OCI-LY7 (cell line): ENCODE results near the gene RCAN3. TPM values are rescaled to one million over a fixed set of nuclear protein-coding genes. Genes with fewer than 3 reads are reported as not detected.

Source experiments
- BruUV-seq: library from RNA; stranded (reverse); fragments of 400-500 nt; replicated peaks from 2 replicates; lab custom pipeline; 2021; lab: Mats Ljungman, UMichigan
- CTCF ChIA-PET: fragments of 300-600 bp; sonication (Branson Sonifier 250); formaldehyde crosslinking; loops from one replicate; lab custom pipeline; 2022; ENCODE audit warnings: antibody characterized with exemption; ENCODE audit not compliant: unreplicated experiment; lab: Charles Lee
- POLR2A ChIA-PET: fragments of 300-600 bp; sonication (Branson Sonifier 250); formaldehyde crosslinking; loops from one replicate; lab custom pipeline; 2022; ENCODE audit warnings: antibody characterized with exemption; lab: Charles Lee
- DNase-seq: peaks from one replicate; pipeline ENCODE4 v3.0.0-alpha.2; 2015; ENCODE audit warnings: low spot score
- H2AFZ ChIP-seq: fragments of 200-600 bp; sonication (generic), shearing (Covaris generic); 2 replicates; pipeline ENCODE4 v1.6.1; 2014; ENCODE audit warnings: mild to moderate bottlenecking, antibody characterized with exemption, low read length, moderate library complexity
- H3K27ac ChIP-seq: fragments of 200-600 bp; sonication (generic); 2 replicates; pipeline ENCODE4 v1.5.1; 2014; ENCODE audit warnings: mixed run types, low read depth, mild to moderate bottlenecking, moderate library complexity, low read length, inconsistent platforms; ENCODE audit not compliant: poor library complexity, severe bottlenecking
- H3K36me3 ChIP-seq: fragments of 200-600 bp; sonication (generic); 2 replicates; pipeline ENCODE4 v1.6.1; 2014; ENCODE audit warnings: mild to moderate bottlenecking, antibody characterized with exemption, low read length, moderate library complexity, mixed read lengths; ENCODE audit not compliant: insufficient read depth
- H3K4me1 ChIP-seq: fragments of 200-600 bp; sonication (generic); 2 replicates; pipeline ENCODE4 v1.5.1; 2014; ENCODE audit warnings: mild to moderate bottlenecking, low read length; ENCODE audit not compliant: insufficient read depth, poor library complexity, severe bottlenecking
- H3K4me2 ChIP-seq: fragments of 200-600 bp; sonication (generic); 2 replicates; pipeline ENCODE4 v1.6.1; 2014; ENCODE audit warnings: mild to moderate bottlenecking, low read length
- H3K4me3 ChIP-seq: fragments of 200-600 bp; sonication (generic); 2 replicates; pipeline ENCODE4 v1.5.1; 2014; ENCODE audit warnings: mild to moderate bottlenecking, low read depth, low read length; ENCODE audit not compliant: poor library complexity, severe bottlenecking
- H3K79me2 ChIP-seq: fragments of 200-600 bp; sonication (generic); 2 replicates; pipeline ENCODE4 v1.6.1; 2016; ENCODE audit warnings: low read depth, mild to moderate bottlenecking, low read length, moderate library complexity, mixed read lengths; ENCODE audit not compliant: insufficient read depth
- H3K9me2 ChIP-seq: fragments of 200-600 bp; sonication (generic); 2 replicates; pipeline ENCODE4 v1.6.1; 2016; ENCODE audit warnings: mild to moderate bottlenecking, low read length, mixed read lengths; ENCODE audit not compliant: insufficient read depth
- H3K9me3 ChIP-seq: fragments of 200-600 bp; sonication (generic); 2 replicates; pipeline ENCODE4 v1.6.1; 2014; ENCODE audit warnings: mild to moderate bottlenecking, mixed run types, low read length, mixed read lengths
- H4K20me1 ChIP-seq: fragments of 200-600 bp; sonication (generic); 2 replicates; pipeline ENCODE4 v1.6.1; 2014; ENCODE audit warnings: mild to moderate bottlenecking, antibody characterized with exemption, low read length, moderate library complexity, mixed read lengths; ENCODE audit not compliant: insufficient read depth
- EZH2phosphoT487 ChIP-seq: fragments of 200-600 bp; sonication (generic); IDR thresholded peaks from 2 replicates; pipeline ENCODE4 v1.6.1; 2018; ENCODE audit warnings: low read depth, borderline replicate concordance, mild to moderate bottlenecking, mixed run types, antibody characterized with exemption, low read length, moderate library complexity, mixed read lengths
- intact Hi-C: fragments of 100-400 bp; cut with micrococcal nuclease; formaldehyde crosslinking; loops from one replicate; pipeline ENCODE4 v1.10.0; 2022; ENCODE audit not compliant: unreplicated experiment
- total RNA-seq, 2 experiments: library from RNA; depleted of rRNA in 1 of 2; stranded (reverse); fragments of >200 nt in 1 of 2; shearing (Covaris generic) in 1 of 2; gene quantifications; 2 replicates each; pipeline ENCODE4 v1.2.3, GENCODE V29; 2014 to 2022
- TF ChIP-seq, protein P1 (sequence below): fragments of 200-600 bp; sonication (generic); conservative IDR thresholded peaks from 2 replicates; pipeline ENCODE4 v1.5.1; 2014; ENCODE audit warnings: mild to moderate bottlenecking, antibody characterized with exemption, low read length, moderate library complexity, mixed read lengths

Gene RCAN3
- total RNA-seq, 2 experiments from 2014 or later = 13.0 to 47.8 TPM

- Histone ChIP-seq H3K27ac (no peak overlapping the region), H3K79me2 (no peaks in the 10 kb centered on the region), H3K4me2 (no peak overlapping the region), H3K36me3 (no peaks in the 10 kb centered on the region), H3K4me1 (peaks cover 16% of the 10 kb centered on the region), H3K4me3 (no peak overlapping the region), H3K9me2 (no peaks in the 10 kb centered on the region), H4K20me1 (no peaks in the 10 kb centered on the region), H3K9me3 (no peaks in the 10 kb centered on the region), H2AFZ (no peak overlapping the region)
- peak; percentile 13 for DNase-seq
- ChIA-PET CTCF (interaction anchor here (1.3 kb wide), 1 partner anchor 26 kb away, joined by 3 read pairs; no protein-coding TSS in a partner anchor), POLR2A (interaction anchor here (0.7 to 1.5 kb wide), 8 partner anchors 11 to 33 kb away, joined by 3 to 9 read pairs (median 4); no protein-coding TSS in a partner anchor)
- BruUV-seq = no TSS peak
- no peak for TF ChIP-seq EZH2phosphoT487
- TF ChIP-seq, protein P1, sequence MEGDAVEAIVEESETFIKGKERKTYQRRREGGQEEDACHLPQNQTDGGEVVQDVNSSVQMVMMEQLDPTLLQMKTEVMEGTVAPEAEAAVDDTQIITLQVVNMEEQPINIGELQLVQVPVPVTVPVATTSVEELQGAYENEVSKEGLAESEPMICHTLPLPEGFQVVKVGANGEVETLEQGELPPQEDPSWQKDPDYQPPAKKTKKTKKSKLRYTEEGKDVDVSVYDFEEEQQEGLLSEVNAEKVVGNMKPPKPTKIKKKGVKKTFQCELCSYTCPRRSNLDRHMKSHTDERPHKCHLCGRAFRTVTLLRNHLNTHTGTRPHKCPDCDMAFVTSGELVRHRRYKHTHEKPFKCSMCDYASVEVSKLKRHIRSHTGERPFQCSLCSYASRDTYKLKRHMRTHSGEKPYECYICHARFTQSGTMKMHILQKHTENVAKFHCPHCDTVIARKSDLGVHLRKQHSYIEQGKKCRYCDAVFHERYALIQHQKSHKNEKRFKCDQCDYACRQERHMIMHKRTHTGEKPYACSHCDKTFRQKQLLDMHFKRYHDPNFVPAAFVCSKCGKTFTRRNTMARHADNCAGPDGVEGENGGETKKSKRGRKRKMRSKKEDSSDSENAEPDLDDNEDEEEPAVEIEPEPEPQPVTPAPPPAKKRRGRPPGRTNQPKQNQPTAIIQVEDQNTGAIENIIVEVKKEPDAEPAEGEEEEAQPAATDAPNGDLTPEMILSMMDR = no peak
- intact Hi-C loops = no loop called here
These were observed 26.9 kb upstream of the RCAN3 start for GRCh38 chr1:24475700-24476099.

DNA sequence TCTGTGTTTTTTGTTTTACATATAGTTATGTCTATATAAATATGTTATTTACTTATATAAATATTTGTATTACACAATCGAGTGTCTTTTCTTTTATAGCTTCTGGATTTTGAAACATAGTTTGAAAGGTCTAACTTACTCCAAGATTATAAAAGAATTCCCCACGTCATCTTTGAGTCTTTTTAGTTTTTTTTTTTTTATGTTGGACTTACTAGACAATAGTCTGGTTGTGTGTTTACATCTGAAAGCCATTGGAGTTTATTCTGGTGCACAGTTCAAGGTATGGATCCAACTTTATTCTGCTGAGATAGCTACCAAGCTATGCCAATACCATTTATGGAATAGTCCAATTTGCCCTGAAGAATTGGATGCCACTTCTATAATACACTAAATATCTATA is 26.1 kb upstream of the RCAN3 start:
- H3K9me2 ChIP-seq = no peaks in the 10 kb centered on the region
- no peak overlapping the region for H3K4me2 ChIP-seq
- no peaks in the 10 kb centered on the region for H4K20me1 ChIP-seq
- H3K79me2 ChIP-seq = no peaks in the 10 kb centered on the region
- POLR2A ChIA-PET = interaction anchor here (0.7 to 2.9 kb wide), 7 partner anchors 10 to 71 kb away, joined by 3 to 9 read pairs (median 4); no protein-coding TSS in a partner anchor
- intact Hi-C loops = no loop called here
- CTCF ChIA-PET = no interaction called here
- no TSS peak for BruUV-seq
- TF ChIP-seq, protein P1 = no peak
- TF ChIP-seq EZH2phosphoT487 = no peak
- no peak overlapping the region for H3K4me3 ChIP-seq
- peaks cover 24% of the 10 kb centered on the region for H3K4me1 ChIP-seq
- H3K27ac ChIP-seq = no peak overlapping the region
- H3K36me3 ChIP-seq = no peaks in the 10 kb centered on the region
- no peak overlapping the region for H2AFZ ChIP-seq
- no peaks in the 10 kb centered on the region for H3K9me3 ChIP-seq
- no peak for DNase-seq

GRCh38 chr1:24477309-24477708 is 25.3 kb upstream of the RCAN3 start:
- Histone ChIP-seq H3K9me3 (no peaks in the 10 kb centered on the region), H3K4me3 (no peak overlapping the region), H3K9me2 (no peaks in the 10 kb centered on the region), H3K4me2 (no peak overlapping the region), H3K4me1 (peaks cover 32% of the 10 kb centered on the region), H3K36me3 (no peaks in the 10 kb centered on the region), H4K20me1 (no peaks in the 10 kb centered on the region), H3K27ac (no peak overlapping the region), H2AFZ (no peak overlapping the region), H3K79me2 (no peaks in the 10 kb centered on the region)
- POLR2A ChIA-PET = interaction anchor here (1.1 to 2.9 kb wide), 2 partner anchors 9 to 11 kb away, joined by 4 to 7 read pairs; no protein-coding TSS in a partner anchor
- no peak for TF ChIP-seq EZH2phosphoT487
- TF ChIP-seq, protein P1 = no peak
- no peak for DNase-seq
- no TSS peak for BruUV-seq
- CTCF ChIA-PET = no interaction called here
- intact Hi-C loops = no loop called here
